HG02623 (cell line): ENCODE results near the gene TOMM7.
A peak's percentile ranks its signal among the peaks of the same experiment; 100 is the strongest.
"Not testable (repeated sequence)": the region's sequence is repeated elsewhere in the genome, so short reads cannot be mapped to it uniquely, and the experiment has no call there.

ENCODE experiments used
- ATAC-seq: cut with Tn5 transposase; IDR thresholded peaks from one replicate; pipeline ENCODE4 v1.9.1; 2021; ENCODE audit warnings: moderate library complexity; ENCODE audit not compliant: unreplicated experiment

Gene TOMM7

DNA sequence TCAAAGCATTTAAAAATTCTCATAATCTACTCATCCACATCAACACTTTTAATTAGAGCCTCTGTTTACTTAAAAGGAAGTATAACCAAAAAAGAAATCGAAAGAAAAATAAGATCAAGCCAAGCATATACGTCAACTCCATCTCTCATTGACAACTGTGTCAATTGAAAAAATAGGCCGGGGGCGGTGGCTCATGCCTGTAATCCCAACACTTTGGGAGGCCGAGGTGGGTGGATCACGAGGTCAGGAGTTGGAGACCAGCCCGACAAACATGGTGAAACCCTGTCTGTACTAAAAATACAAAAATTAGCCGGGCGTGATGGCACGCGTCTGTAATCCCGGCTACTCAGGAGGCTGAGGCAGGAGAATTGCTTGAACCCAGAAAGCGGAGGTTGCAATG is 32.0 kb downstream of the TOMM7 start:
- ATAC-seq: not testable (repeated sequence)

DNA sequence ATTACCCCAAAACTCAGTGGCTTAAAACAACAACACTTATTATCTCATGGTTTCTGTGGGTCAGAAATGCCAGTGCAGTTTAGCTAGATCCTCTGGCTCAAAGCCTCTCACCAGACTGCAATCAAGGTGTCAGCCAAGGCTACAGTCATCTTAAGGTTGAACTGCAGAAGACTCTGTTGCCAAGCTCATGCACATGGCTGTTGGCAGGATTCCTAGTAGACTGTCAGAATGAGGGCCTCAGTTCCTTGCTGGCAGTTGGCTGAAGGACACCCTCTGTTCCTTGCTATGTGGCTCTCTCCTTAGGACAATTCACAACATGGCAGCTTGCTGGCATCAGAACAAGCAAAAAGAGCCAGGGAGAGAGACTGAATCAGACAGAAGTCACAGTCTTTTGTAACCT is 34.7 kb downstream of the TOMM7 start:
- ATAC-seq: no peak

DNA sequence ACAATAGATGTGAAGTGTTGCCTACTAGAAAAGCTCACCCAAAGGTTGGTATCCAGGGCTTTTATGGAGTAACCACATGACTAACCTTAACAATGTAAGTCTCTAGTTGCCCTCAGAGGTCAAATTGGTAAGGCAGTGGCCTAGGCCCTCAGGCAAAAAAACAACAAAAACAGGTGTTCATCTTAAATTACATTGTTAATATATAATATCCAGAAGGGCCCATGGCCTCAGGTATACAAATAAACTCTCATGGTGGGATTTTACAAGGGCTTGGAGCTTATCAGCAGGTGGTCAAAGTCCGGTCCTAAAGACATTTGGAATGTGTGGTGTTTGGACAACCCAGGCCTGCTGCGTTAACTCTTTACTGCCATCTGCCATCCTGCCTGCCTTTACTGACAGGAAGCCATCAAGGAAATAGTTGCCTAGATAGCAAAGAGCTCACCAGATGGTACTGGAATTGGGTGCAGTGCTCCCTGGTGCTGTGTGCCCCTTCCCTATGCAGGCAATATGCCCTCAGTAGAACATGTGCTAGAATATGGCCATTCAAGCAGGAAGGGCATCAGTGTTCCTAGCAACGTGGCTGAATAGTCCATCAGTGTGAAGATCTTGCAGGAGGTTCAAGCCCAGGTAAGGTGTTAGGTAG is 36.2 kb downstream of the TOMM7 start:
- no peak for ATAC-seq

DNA sequence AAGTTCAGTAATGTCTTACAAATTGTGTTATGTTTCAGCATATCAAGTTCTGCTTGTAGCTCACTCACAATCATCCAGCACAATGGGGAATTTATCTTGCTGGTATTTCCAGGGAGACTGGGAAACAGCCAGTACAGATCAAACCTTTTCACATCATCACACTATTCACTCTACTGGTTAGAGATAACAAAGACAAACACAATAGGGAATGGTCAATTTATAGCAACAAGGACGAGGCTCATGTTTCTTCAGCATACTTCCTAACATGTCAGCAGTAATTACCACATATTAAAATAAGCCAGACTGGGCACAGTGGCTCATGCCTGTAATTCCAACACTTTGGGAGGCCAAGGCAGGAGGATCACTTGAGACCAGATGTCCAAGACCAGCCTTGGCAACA is 38.3 kb downstream of the TOMM7 start:
- no peak for ATAC-seq

DNA sequence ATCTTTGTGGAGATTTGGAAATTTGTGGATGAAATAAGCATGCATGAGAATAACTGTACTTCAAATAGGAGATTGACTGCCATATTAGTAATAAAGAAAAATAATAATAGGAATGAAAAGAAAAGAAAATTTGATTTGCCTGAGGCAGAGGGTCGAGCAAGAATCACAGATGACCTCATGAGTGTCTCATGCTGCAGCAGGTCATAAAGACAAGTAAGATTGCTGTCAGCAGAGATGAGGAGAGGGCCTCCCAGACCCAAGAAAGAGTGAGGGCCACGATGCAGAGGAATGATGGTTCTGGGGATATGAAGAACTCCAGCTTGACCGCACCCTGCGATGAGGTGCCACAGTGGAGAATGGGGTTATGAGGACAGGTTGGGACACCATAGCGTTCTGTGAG is 39.2 kb downstream of the TOMM7 start:
- no peak for ATAC-seq

DNA sequence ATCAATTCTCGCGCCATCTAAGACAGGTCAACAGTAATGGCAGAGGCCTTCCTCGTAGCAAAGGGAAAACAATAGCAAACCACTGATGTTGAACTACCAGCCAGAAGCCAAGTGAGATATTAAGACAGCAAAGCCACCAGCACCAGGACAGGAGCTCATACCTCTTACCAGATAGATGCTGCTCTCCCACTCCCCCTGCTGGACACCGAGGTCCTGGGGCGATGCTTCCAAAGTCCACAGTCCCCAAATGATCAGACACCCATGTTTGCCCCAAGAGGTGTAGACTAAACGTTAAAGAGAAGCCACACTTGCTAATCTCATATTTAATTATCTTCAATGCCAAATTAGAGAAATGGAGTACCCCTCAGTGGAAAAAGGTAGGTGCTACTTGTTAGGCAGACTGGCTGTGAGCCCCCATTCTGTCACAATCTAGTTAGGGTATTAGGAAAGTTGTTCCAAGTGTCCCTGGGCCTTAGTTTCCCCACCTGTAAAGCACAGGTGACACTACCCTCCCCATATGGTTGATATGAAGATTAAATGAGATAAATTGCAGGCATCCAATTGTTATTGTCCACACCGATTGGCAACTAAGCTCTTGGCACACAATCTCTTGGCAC is 39.9 kb downstream of the TOMM7 start:
- no peak for ATAC-seq

DNA sequence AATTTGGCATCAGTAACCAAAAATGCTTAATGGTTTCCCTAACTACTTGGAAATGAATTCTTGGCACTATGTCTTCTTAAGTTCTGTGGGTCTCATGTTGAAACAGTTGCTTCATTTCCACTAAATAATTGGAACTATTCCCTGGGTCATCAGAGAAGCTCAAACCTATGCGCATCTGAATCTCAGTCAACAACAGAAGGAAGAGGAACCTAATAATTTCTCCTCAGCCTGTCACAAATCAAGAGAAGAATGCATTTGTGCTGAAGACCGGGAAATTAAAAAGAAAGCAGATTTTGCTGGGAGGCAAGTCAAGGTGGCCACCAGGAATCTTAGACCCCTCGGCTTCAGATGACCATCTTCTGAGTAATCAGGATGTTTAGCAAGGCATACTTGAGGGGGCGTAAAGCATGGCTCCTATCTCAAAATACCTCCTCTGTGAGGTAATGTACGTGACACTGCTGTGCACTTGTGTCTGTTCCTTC is 41.4 kb downstream of the TOMM7 start:
- no peak for ATAC-seq

DNA sequence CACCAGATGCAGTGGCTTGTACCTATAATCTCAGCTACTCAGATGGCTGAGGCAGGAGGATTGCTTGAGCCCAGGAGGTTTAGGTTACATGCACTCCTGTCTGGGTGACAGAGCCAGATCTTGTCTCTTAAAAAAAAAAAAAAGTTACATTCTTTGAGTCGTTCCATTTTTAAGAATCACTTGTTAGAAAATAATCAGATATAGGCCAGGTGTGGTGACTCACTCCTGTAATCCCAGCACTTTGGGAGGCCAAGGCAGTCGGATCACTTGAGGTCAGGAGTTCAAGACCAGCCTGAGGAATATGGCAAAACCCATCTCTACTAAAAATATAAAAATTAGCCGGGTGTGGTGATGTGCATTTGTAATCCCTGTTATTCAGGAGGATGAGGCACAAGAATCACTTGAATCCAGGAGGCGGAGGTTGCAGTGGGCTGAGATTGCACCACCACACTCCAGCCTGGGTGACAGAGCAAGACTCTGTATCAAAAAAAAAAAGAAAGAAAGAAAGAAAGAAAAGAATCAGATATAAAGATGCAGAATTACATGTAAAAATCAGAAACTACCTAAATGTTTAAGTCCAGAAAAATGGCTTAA is 42.8 kb downstream of the TOMM7 start:
- not testable (repeated sequence) for ATAC-seq

DNA sequence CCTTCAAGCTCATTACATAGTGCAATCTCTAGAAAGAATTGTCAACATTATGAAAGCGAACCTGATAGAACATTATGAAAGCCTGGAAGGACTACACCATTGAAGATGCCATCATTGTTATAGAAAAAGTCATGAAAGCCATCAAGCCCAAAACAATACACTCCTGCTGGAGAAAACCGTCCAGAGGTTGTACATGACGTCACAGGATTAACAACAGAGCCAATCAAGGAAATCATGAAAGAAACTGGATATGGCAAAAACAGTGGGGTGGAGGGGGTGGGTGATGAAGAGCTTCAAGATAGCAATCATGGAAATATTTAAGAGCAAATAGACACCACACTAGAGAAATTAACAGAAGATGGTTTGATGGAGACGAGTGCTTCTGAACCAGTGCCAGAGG is 45.7 kb downstream of the TOMM7 start:
- ATAC-seq: no peak

DNA sequence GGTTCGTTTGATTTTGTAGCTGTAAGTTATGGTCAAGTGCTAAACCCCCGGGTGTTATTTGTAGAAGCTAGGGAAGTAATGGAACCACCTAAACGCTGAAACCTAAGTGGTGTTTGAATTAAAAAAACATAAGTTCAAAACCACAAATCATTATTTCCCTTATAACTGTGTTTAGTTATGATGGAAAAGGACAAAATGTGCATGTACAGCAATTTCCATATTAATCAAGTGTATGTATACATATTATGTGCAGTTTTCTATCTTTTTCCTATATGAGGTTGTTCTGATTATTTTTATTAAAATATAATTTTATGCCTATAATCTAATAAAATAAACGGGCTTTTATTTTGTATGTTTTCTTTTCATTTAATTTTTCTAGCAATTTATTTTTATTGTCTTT is 49.8 kb downstream of the TOMM7 start:
- no peak for ATAC-seq

DNA sequence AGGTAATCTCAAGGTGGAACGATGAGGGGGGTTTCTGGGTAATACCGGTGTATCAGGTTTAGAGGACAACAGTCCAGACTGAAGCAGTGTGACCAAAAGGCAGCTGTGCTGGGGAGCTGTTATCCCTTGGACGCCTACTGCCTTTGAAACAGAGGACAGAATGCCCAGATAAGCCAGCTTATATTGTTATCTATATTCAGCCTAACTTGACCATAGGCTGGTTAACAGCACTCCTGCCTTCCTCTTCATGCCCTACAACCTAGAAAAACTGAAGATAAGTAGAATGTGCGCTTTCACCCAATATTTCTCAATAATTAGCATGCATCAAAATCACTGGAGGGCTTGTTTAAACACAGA is 50.8 kb downstream of the TOMM7 start:
- ATAC-seq: no peak

DNA sequence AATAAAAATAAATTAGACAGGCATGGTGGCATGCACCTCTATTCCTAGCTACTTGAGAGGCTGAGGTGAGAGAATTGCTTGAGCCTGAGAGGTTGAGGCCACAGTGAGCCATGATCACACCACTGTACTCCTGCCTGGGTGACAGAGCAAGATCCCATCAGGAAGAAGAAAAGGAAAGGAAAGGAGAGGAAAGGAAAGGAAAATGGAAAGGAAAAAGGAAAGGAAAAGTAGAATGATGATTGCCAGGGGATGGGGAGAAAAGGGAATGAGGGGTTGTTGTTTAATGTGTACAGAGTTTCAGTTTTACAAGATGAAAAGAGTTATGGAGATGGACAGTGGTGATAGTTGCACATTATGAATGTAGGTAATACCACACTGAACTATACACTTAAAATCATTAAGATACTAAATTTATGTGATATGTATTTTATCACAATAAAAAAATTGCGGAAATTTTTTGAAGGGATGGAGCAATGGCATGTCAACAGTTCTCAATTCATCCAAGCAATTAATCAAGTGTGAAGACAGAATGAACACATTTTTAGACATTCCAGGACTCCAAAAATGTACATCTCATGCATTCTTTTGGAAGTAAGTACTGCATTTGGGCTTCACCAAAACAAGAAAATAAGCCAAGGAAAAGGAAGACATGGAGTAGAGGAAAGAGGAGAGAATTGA is 51.3 kb downstream of the TOMM7 start:
- ATAC-seq: no peak

DNA sequence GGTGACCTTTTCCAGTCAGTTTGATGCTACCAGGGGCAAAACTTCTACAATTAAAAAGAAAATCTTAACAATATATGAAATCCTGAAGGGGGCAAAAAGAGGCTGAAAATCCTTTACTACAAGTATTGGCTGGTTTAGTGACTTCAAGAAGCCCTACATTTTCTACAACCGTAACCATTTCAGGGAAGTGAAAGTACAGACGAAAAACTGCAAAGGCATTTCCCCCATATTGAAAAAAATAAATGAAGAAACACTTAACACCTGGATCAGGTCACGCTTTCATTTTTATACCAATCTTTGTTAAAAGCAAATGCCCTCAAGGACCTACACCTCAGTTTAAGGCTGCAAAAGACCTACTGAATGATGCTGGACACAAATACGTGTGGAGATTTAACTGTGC is 57.0 kb downstream of the TOMM7 start:
- ATAC-seq: peak; percentile 82
